Activated CD8-positive, alpha-beta T cell treated with anti-CD3 and anti-CD28 coated beads for 36 hours (primary cell): ENCODE results near the gene ARHGAP25. TPM values are rescaled to one million over a fixed set of nuclear protein-coding genes. Genes with fewer than 3 reads are reported as not detected.

Source experiments
- ATAC-seq: fragments of 200-7000 bp; cut with Tn5 transposase; one replicate; pipeline ENCODE4 v1.10.0; 2021; ENCODE audit warnings: mild to moderate bottlenecking, moderate library complexity
- CTCF ChIA-PET: fragments of 350-600 bp; sonication (Branson Sonifier 250); formaldehyde crosslinking; loops from one replicate; lab custom pipeline; 2021; ENCODE audit warnings: antibody characterized with exemption; lab: Charles Lee
- POLR2A ChIA-PET: fragments of 350-600 bp; sonication (Branson Sonifier 250); formaldehyde crosslinking; loops from one replicate; lab custom pipeline; 2021; ENCODE audit warnings: antibody characterized with exemption; lab: Charles Lee
- DNase-seq: peaks from one replicate; pipeline ENCODE4 v3.0.0-alpha.2; 2020
- H3K27ac Mint-ChIP-seq: one replicate; pipeline ENCODE4 v1.8.0; 2021; ENCODE audit warnings: mild to moderate bottlenecking, mixed read lengths
- H3K27me3 Mint-ChIP-seq: one replicate; pipeline ENCODE4 v1.8.0; 2021; ENCODE audit warnings: mixed read lengths
- H3K36me3 Mint-ChIP-seq: one replicate; pipeline ENCODE4 v1.8.0; 2021; ENCODE audit warnings: low read depth, mixed read lengths
- H3K4me1 Mint-ChIP-seq: one replicate; pipeline ENCODE4 v1.8.0; 2021; ENCODE audit warnings: low read depth, mixed read lengths
- H3K4me3 Mint-ChIP-seq: one replicate; pipeline ENCODE4 v1.8.0; 2021; ENCODE audit warnings: mild to moderate bottlenecking, moderate library complexity, mixed read lengths
- H3K9me3 Mint-ChIP-seq: one replicate; pipeline ENCODE4 v1.8.0; 2021; ENCODE audit warnings: mixed read lengths
- CTCF ChIP-seq: fragments of 200-600 bp; IDR thresholded peaks from one replicate; pipeline ENCODE4 v1.8.0; 2022; ENCODE audit warnings: antibody characterized with exemption, mild to moderate bottlenecking
- intact Hi-C: fragments of 100-400 bp; cut with micrococcal nuclease; formaldehyde crosslinking; loops from one replicate; pipeline ENCODE4 v1.10.0; 2022
- total RNA-seq, 2 experiments: library from RNA; stranded (reverse); gene quantifications; one replicate each; pipeline ENCODE4 v1.2.3, GENCODE V29; 2021

The ARHGAP25 gene
- total RNA-seq, 2 experiments from 2014 or later: 59.3 to 61.5 TPM

DNA sequence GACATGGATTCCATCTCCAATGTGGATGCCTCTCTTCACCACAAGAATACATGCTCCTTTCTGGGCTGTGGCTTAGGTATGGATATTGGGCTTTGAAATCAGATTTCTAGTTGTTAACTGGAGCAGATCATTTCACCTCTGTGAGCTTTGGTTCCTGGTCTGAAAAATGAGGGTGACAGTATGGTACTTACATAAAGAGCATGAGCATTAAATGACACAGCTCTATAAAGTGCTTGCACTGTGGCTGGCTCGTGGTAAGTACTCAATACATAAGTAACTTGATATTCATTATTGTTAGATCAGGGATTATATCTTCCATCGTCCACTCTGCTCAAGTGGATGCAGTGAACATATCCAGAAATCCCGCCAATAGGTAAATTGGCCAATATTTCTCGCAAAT is 33.4 kb downstream of the ARHGAP25 start:
- intact Hi-C loops: no loop called here
- no peaks in the 10 kb centered on the region for H3K27me3 Mint-ChIP-seq
- no peak for TF ChIP-seq CTCF
- ChIA-PET POLR2A (interaction anchor here (0.6 to 4.5 kb wide), 11 partner anchors 11 to 56 kb away, joined by 3 to 26 read pairs (median 5); partner anchors contain the start of gene ARHGAP25), CTCF (interaction anchor here (1.1 to 5.1 kb wide), 11 partner anchors 11 to 305 kb away, joined by 3 to 34 read pairs (median 5); partner anchors contain the start of gene ARHGAP25)
- peak overlapping the region; percentile 99 for H3K27ac Mint-ChIP-seq
- peak overlapping the region; percentile 68 for H3K4me3 Mint-ChIP-seq
- no peaks in the 10 kb centered on the region for H3K9me3 Mint-ChIP-seq
- peaks cover 95% of the 10 kb centered on the region for H3K4me1 Mint-ChIP-seq
- H3K36me3 Mint-ChIP-seq: peaks cover 30% of the 10 kb centered on the region
- no peak for ATAC-seq
- DNase-seq: no peak

GRCh38 chr2:68768461-68768860 is 33.9 kb downstream of the ARHGAP25 start:
- intact Hi-C loops: no loop called here
- Mint-ChIP-seq H3K4me1 (peaks cover 97% of the 10 kb centered on the region), H3K36me3 (peaks cover 32% of the 10 kb centered on the region), H3K4me3 (peak overlapping the region; percentile 54), H3K9me3 (no peaks in the 10 kb centered on the region), H3K27ac (peak overlapping the region; percentile 99), H3K27me3 (no peaks in the 10 kb centered on the region)
- ATAC-seq: no peak
- ChIA-PET POLR2A (interaction anchor here (0.7 to 4.5 kb wide), 9 partner anchors 11 to 55 kb away, joined by 3 to 26 read pairs (median 6); partner anchors contain the start of gene ARHGAP25), CTCF (interaction anchor here (1.1 to 5.1 kb wide), 10 partner anchors 11 to 140 kb away, joined by 3 to 34 read pairs (median 4); partner anchors contain the start of gene ARHGAP25)
- no peak for TF ChIP-seq CTCF
- DNase-seq: no peak

DNA sequence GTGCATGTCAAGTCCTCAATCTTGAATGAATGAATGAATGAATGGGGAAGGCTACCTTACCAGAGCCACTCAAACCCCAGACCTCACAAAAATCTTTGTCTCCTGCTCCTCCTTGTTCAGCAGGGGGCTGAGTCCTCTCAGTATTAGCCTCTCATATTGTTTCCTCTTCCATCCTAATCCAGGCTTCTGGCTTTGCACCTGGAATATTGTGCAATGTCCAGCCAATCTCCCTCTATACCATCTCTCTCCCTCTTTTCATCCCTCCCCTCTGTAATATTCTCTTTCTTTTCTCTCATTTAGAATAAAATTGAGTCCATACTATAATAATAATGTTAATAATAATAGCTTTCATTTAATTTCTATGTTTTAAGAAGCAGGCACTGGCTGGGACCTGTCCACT is 34.3 kb downstream of the ARHGAP25 start:
- peaks cover 99% of the 10 kb centered on the region for H3K4me1 Mint-ChIP-seq
- no peaks in the 10 kb centered on the region for H3K9me3 Mint-ChIP-seq
- TF ChIP-seq CTCF: no peak
- DNase-seq (no peak), ATAC-seq (no peak)
- H3K27ac Mint-ChIP-seq: peak overlapping the region; percentile 99
- peaks cover 36% of the 10 kb centered on the region for H3K36me3 Mint-ChIP-seq
- peak overlapping the region; percentile 54 for H3K4me3 Mint-ChIP-seq
- ChIA-PET POLR2A (interaction anchor here (0.7 to 4.5 kb wide), 6 partner anchors 10 to 51 kb away, joined by 3 to 26 read pairs (median 8); partner anchors contain the start of gene ARHGAP25), CTCF (interaction anchor here (1.1 to 5.1 kb wide), 6 partner anchors 16 to 140 kb away, joined by 3 to 34 read pairs (median 4); no protein-coding TSS in a partner anchor)
- H3K27me3 Mint-ChIP-seq: no peaks in the 10 kb centered on the region
- intact Hi-C loops: no loop called here

GRCh38 chr2:68769586-68770270 is 35.1 kb downstream of the ARHGAP25 start:
- Mint-ChIP-seq H3K4me1 (peaks cover 98% of the 10 kb centered on the region), H3K27me3 (no peaks in the 10 kb centered on the region), H3K9me3 (no peaks in the 10 kb centered on the region), H3K27ac (peak overlapping the region; percentile 99), H3K4me3 (peak overlapping the region; percentile 63), H3K36me3 (peaks cover 41% of the 10 kb centered on the region)
- ChIA-PET CTCF (interaction anchor here (0.8 to 5.1 kb wide), 12 partner anchors 14 to 155 kb away, joined by 3 to 28 read pairs (median 5); no protein-coding TSS in a partner anchor), POLR2A (interaction anchor here (0.6 to 4.5 kb wide), 13 partner anchors 9 to 303 kb away, joined by 3 to 26 read pairs (median 6); partner anchors contain the start of genes ARHGAP25 and FBXO48)
- DNase-seq (peak; percentile 44), ATAC-seq (peak; percentile 4)
- intact Hi-C loops: loop anchor here (5.0 kb wide), 1 partner anchor 32 kb away; no protein-coding TSS in a partner anchor
- no peak for TF ChIP-seq CTCF
